A673 (cell line): ENCODE measurements around the gene RAP1B. TPM values are rescaled to one million over a fixed set of nuclear protein-coding genes. Genes with fewer than 3 reads are reported as not detected.

Experiments
- BruUV-seq: library from RNA; stranded (reverse); fragments of 400-500 nt; replicated peaks from 2 replicates; lab custom pipeline; 2021; lab: Mats Ljungman, UMichigan
- CTCF ChIA-PET: fragments of 300-600 bp; sonication (Branson Sonifier 250); formaldehyde crosslinking; loops from one replicate; lab custom pipeline; 2022; ENCODE audit warnings: antibody characterized with exemption; lab: Charles Lee
- POLR2A ChIA-PET: fragments of 300-600 bp; sonication (Branson Sonifier 250); formaldehyde crosslinking; loops from one replicate; lab custom pipeline; 2022; ENCODE audit warnings: antibody characterized with exemption; ENCODE audit not compliant: low non-redundant PET; lab: Charles Lee
- DNase-seq: peaks from one replicate; pipeline ENCODE4 v3.0.0-alpha.2; 2015; ENCODE audit warnings: low spot score
- H3K27ac ChIP-seq: fragments of 200-600 bp; sonication (generic); 2 replicates; pipeline ENCODE4 v1.5.1; 2016; ENCODE audit warnings: mixed run types, low read depth, mild to moderate bottlenecking, mixed read lengths, antibody characterized with exemption, low read length; ENCODE audit not compliant: poor library complexity, severe bottlenecking
- H3K27me3 ChIP-seq: fragments of 200-600 bp; sonication (generic); replicated peaks from 2 replicates; pipeline ENCODE4 v1.6.1; 2017; ENCODE audit warnings: mixed run types, low read depth, mild to moderate bottlenecking, mixed read lengths, antibody characterized with exemption, low read length; ENCODE audit not compliant: insufficient read depth, poor library complexity
- H3K36me3 ChIP-seq: fragments of 200-600 bp; sonication (generic); 2 replicates; pipeline ENCODE4 v1.6.1; 2016; ENCODE audit warnings: mixed run types, mild to moderate bottlenecking, mixed read lengths, antibody characterized with exemption, low read length; ENCODE audit not compliant: insufficient read depth, poor library complexity, severe bottlenecking
- H3K4me1 ChIP-seq: fragments of 200-600 bp; sonication (generic); 2 replicates; pipeline ENCODE4 v1.6.1; 2017; ENCODE audit warnings: mixed run types, mild to moderate bottlenecking, mixed read lengths, antibody characterized with exemption, low read length; ENCODE audit not compliant: insufficient read depth, poor library complexity, severe bottlenecking
- H3K4me3 ChIP-seq: fragments of 200-600 bp; sonication (generic); 2 replicates; pipeline ENCODE4 v1.5.1; 2016; ENCODE audit warnings: low read depth, mixed run types, mild to moderate bottlenecking, mixed read lengths, low read length; ENCODE audit not compliant: poor library complexity, severe bottlenecking
- H3K9me3 ChIP-seq: fragments of 200-600 bp; sonication (generic); 2 replicates; pipeline ENCODE4 v1.6.1; 2016; ENCODE audit warnings: mixed run types, low read depth, mild to moderate bottlenecking, mixed read lengths, antibody characterized with exemption, low read length; ENCODE audit not compliant: poor library complexity, severe bottlenecking
- EZH2 ChIP-seq: fragments of 200-600 bp; sonication (generic); IDR thresholded peaks from 2 replicates; pipeline ENCODE4 v1.6.1; 2017; ENCODE audit warnings: borderline replicate concordance, low read depth, mild to moderate bottlenecking, mixed read lengths, antibody characterized with exemption, low read length; ENCODE audit not compliant: poor library complexity, severe bottlenecking
- intact Hi-C: fragments of 100-400 bp; cut with micrococcal nuclease; formaldehyde crosslinking; loops from one replicate; pipeline ENCODE4 v1.10.0; 2022; ENCODE audit not compliant: unreplicated experiment
- total RNA-seq: library from RNA; stranded (reverse); gene quantifications from 2 replicates; pipeline ENCODE4 v1.2.3, GENCODE V29; 2021
- TF ChIP-seq, protein P1 (sequence below): fragments of 300-800, 200-600 bp; sonication (generic); conservative IDR thresholded peaks from 2 replicates; pipeline ENCODE4 v1.5.1; 2017; ENCODE audit warnings: low read depth, mild to moderate bottlenecking, antibody characterized with exemption, low read length, moderate library complexity, mixed read lengths

Gene RAP1B
- total RNA-seq, 1 experiment from 2014 or later: 148 TPM

DNA sequence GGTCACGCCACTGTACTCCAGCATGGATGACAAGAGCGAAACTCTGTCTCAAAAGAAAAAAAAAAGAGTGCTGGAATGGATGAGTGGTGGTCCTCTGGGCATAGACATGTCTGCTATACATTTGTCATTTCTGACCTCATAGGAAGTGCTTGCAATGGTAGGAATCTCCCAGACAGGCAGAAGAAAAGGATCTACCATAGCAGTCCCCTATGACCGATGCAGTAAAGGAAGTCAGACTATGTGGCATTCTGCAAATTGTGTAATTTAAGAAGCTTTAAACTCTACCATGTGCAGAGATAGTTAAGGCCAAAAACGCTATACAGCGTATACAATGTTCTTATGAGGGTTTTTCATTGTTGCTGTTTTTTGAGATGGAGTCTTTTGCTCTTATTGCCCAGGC is 24.7 kb upstream of the RAP1B start:
- Histone ChIP-seq H3K27ac (no peak overlapping the region), H3K4me1 (no peaks in the 10 kb centered on the region), H3K9me3 (no peaks in the 10 kb centered on the region), H3K4me3 (no peak overlapping the region), H3K36me3 (no peaks in the 10 kb centered on the region), H3K27me3 (no peaks in the 10 kb centered on the region)
- no TSS peak for BruUV-seq
- ChIA-PET POLR2A (no interaction called here), CTCF (no interaction called here)
- intact Hi-C loops: no loop called here
- no peak for DNase-seq
- TF ChIP-seq, protein P1, sequence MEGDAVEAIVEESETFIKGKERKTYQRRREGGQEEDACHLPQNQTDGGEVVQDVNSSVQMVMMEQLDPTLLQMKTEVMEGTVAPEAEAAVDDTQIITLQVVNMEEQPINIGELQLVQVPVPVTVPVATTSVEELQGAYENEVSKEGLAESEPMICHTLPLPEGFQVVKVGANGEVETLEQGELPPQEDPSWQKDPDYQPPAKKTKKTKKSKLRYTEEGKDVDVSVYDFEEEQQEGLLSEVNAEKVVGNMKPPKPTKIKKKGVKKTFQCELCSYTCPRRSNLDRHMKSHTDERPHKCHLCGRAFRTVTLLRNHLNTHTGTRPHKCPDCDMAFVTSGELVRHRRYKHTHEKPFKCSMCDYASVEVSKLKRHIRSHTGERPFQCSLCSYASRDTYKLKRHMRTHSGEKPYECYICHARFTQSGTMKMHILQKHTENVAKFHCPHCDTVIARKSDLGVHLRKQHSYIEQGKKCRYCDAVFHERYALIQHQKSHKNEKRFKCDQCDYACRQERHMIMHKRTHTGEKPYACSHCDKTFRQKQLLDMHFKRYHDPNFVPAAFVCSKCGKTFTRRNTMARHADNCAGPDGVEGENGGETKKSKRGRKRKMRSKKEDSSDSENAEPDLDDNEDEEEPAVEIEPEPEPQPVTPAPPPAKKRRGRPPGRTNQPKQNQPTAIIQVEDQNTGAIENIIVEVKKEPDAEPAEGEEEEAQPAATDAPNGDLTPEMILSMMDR: no peak
- TF ChIP-seq EZH2: no peak

DNA sequence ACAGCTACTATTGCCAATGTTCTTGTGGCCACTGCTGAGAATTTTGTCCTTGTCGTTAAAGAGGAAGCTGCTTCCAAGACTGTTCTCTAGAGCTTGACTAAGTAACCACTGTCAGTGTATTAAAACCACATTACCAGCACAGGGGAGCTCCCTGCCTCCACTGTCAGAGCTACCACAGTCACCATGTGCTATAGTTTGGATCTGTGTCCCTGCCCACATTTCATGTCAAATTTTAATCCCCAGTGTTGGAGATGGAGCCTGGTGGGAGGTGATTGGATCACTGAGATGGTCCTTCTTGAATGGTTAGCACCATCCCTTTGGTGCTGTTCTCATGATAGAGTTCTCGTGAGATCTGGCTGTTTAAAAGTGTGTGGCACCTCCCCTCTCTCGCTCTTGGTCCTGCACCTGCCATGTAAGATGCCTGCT is 23.2 kb upstream of the RAP1B start:
- no peak for DNase-seq
- no peaks in the 10 kb centered on the region for H3K9me3 ChIP-seq
- CTCF ChIA-PET: no interaction called here
- intact Hi-C loops: no loop called here
- H3K27me3 ChIP-seq: no peaks in the 10 kb centered on the region
- H3K4me1 ChIP-seq: no peaks in the 10 kb centered on the region
- no peaks in the 10 kb centered on the region for H3K36me3 ChIP-seq
- H3K4me3 ChIP-seq: no peak overlapping the region
- TF ChIP-seq, protein P1: no peak
- TF ChIP-seq EZH2: no peak
- no peak overlapping the region for H3K27ac ChIP-seq
- POLR2A ChIA-PET: no interaction called here
- no TSS peak for BruUV-seq

DNA sequence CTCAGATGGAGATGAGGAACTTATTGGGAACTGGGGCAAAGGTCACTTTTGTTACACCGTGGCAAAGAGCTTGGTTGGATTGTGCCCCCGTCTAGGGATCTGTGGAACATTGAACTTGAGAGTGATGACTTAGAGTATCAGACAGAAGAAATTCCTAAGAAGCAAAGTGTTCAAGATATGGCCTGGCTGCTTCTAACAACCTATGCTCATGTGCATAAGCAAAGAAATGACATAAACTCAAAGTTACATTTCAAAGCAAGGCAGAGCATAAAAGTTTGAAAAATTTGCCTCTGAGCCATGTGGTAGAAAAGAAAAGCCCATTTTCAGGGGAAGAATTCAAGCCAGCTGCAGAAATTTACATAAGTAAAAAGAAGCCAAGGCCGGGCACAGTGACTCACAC is 21.5 kb upstream of the RAP1B start:
- CTCF ChIA-PET: no interaction called here
- BruUV-seq: no TSS peak
- POLR2A ChIA-PET: no interaction called here

More for the DNA sequence above, 21.5 kb upstream of the RAP1B start:
- Histone ChIP-seq H3K9me3 (peaks cover 7% of the 10 kb centered on the region), H3K4me3 (no peak overlapping the region), H3K27me3 (no peaks in the 10 kb centered on the region), H3K27ac (no peak overlapping the region), H3K4me1 (no peaks in the 10 kb centered on the region), H3K36me3 (no peaks in the 10 kb centered on the region)
- no peak for DNase-seq
- intact Hi-C loops: no loop called here
- TF ChIP-seq, protein P1: no peak
- TF ChIP-seq EZH2: no peak
